ENCODE data around the gene INPP5D.

Gene INPP5D

DNA sequence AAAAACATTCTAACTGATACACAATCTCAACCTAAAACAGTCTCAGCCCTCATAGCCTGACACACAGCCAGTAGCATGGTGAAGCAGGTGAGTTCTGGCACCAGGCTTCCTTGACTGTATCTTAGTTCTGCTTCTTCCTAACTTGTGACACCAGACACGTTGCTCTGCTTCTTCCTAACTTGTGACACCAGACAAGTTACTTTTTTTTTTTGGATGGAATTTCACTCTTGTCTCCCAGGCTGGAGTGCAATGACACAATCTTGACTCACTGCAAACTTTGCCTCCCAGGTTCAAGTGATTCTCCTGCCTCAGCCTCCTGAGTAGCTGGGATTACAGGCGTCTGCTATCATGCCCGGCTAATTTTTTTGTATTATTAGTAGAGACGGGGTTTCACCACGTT lies 184.7 kb downstream of the INPP5D start:
- peak; percentile 21 to 53 for DNase-seq

DNA sequence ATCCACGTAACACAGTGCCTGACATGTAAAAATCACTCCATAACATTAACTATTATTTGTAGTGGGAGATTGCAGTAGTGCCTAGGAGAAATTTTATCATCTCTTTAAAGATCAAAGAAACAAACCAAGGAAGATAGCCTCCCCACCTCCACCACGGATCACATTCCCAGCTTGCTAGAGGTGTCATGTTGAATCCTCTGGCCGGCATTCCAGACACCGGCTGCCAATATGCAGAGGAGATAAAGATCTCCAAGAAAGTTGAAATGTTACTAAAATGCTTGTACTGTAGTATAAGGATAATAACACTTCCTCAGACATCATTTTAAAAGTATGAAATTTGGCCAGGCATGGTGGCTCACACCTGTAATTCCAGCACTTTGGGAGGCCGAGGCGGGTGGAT lies 185.3 kb downstream of the INPP5D start:
- no peak for DNase-seq

DNA sequence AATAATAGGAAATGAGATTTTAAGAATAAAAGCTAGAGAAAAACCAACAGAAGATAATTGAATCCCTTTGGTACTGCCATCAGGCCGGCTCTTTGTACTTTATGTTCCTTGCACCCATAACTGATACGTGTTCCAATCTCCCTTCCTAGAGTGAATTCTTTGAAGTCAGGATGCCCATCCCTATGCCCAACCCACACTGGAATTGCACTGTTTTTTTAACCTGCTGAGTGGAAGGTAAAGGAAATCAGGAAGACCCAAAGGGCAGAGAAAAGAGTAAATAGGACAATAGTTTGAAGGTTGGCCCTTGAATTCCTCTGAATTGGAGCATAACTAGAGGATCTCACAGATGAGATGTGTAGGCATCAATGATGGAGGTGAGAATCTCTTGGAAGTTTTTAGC lies 187.0 kb downstream of the INPP5D start:
- no peak for DNase-seq

DNA sequence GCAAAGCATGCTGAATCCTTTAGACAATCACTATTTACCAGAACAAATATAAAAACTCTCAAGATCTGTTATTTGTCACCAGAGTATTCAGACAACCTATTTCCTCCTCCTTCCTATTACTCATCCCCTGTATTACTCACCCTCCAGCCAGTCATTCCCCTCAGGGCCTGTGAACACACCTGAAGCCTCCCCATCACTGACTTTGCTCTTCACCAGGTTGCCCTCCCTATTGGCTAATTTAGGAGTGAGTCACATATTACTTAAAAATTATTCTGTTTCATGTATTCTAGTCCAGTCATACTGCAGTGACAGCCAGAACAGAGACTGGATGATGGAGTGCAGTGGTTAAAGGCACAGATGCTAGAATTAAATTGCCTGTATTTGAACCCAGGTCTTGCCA lies 187.6 kb downstream of the INPP5D start:
- no peak for DNase-seq

DNA sequence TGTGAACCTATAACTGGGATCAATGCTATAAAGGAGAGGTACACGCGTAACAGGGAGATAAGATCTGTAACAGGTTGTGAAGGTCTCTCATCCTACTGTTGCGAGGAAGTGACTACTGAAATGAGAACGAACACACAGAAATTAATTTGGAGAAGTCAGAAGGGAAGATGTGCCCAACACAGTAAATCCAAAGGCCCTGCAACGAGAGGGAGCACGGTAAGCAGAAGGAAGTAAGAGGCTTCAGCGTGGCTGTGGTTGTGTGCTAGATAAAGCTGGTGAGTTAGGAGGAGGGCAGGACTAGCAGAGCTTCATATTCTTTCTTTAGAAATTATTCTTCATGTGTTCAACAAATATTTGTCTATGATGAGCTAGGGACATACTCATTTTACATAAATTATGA lies 188.9 kb downstream of the INPP5D start:
- peak; percentile 67 to 75 for DNase-seq

DNA sequence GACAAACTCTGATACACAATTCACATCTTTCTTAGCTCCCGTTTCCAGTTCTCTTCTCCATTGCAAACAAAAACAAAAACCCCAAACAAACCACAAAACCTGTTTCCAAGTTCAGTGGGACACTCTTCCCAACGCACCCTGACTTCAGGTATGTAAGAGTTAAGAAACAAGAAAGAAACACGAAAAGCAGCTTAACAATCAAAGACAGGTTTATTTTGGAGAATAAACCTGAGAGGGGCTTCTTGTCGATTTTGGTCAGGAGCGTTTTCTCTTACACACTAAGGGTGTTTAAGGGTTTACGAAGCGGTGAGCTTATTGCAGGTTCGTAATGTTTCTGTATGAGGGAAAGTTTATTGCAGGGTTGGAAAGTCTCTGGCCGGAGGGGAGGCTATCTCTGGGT lies 190.4 kb downstream of the INPP5D start:
- no peak for DNase-seq

DNA sequence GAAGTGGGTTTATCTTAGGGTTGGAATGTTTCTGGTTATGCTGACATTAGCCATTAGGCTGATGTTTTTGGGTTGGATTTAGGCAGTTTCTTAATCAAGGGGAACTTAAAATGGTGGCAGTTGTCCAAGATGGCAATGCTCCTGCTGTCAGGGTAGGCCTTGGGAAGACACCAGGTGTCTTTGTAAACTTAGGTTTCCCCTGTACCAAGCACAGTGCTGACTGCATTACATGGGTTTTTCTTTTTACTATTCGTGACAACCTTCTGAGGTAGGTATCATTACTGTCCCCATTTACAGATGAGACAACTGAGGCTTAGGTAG lies 190.8 kb downstream of the INPP5D start:
- no peak for DNase-seq

DNA sequence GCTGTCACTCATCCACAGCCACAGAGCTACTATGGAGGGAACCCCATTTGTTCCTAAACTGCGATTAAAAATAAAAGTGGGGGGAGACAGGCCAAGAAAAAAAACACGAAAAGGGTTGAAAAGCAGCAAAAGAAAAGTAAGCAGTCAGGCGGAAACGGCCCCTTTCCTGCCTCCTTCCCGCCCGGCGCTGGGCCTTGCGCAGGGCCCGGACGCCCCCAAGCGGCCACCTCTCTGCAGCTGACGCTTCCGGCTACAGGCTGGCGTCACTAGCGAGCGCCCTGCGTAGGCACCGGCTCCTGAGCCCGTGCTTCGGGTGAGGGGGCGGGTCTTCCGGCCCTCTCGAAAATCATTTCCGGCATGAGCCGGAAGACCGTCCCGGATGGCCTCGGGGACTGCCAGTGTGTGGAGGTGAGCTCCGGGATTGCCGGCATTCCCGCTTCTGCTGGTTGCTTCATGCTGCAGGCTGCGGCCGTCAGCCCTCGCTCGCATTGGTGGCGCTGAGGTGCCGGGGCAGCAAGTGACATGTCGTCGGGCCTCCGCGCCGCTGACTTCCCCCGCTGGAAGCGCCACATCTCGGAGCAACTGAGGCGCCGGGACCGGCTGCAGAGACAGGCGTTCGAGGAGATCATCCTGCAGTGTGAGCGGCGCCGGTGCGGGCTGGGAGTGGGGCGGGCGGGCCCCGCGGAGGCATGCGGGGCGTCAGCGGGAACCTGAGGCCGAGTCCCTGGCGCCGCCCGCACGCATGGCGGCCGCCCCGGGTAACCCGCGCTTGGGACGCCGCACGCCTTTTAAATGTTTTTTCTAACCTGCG lies 191.4 kb downstream of the INPP5D start, which contains the start of gene ATG16L1:
TSS of gene ATG16L1 (plus strand) at position 368 of the 811 bp plus-strand sequence. CDS start at position 523, 155 bp downstream.
- DNase-seq = peak; percentile 96 to 98

DNA sequence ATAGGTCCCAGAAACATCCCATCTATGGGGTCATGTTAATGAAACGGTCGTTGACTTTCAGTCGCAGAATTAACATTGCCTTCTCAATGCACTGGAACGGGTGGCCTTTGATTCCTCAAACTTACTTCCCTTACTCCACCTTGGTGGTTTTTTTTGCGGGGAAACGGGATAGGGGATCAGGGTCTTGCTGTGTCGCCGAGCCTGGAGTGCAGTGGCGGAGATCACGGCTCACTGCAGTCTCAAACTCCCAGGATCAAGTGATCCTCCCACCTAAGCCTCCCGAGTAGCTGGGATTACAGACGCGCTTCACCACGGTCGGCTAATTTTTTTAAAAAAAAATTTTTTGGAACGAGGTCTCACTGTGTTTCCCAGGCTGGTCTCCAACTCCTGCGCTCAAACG lies 192.1 kb downstream of the INPP5D start:
- DNase-seq = no peak

DNA sequence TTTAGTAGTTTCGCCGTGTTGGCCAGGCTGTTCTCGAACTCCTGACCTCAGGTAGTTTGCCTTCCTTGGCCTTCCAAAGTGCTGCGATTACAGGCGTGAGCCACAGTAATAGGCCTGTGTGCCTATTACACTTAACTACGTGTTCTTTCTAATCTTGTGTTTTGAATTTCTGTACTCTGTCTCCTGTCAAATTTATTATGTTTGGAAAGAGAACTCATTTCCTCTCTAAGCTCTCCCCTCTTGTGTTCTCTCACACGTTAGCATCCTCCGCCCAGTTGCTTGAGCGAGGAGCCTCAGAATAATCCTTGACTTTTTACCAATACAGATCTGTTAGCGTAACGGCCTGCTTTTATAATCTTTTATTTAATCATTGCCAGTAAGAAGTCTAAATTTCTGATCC lies 195.0 kb downstream of the INPP5D start:
- DNase-seq = no peak

DNA sequence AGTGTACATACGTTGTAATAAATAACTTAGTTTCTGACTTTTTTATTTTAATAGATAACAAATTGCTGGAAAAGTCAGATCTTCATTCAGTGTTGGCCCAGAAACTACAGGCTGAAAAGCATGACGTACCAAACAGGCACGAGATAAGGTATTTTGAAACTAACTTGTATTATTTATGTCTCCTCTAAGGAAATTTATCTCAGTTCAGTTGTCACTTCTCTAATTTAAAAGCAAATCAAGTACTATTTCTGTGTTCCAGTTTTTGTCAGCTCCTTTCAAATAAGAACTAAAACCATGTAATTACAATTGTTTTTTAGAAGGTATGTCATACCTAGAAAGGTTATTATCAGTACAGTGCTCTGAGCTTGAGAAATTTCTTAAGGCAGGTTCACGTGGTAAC lies 195.9 kb downstream of the INPP5D start:
- no peak for DNase-seq

Data from inflammatory macrophage (primary cell).